ENCODE data around the gene NKX2-3.

Gene NKX2-3

DNA sequence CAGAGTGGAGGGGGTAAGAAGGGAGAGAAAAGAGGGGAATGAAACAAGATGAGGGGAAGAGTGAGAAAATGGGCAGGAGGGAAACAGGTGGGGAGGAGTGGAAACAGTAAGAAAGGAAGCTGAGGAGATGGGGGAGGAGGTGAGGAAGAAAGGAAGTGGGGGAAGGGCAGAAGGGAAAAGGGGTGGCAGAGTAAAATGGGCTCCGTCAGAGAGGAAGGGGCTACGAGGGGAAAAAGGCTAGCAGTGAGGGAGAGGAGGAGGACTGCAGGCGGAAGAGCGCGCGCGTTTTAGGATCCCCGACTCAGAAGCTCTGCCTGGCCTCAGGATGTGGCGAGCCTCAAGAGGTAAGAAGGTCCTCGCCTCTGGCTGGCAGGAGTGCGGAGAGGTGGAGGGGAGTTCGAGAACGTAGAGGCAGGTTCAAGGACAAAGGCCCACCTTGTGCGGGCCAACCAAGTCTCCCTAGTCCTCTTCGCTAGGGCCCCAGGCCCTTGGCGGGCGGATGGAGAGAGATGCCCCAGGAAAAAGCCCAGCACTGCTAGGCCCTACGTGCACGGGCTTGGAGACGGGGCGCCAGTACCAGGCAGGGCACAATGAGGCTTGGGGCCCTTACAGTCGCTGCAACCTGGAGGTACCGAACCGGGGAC lies 5.8 kb upstream of the NKX2-3 start:
- no peak for DNase-seq

DNA sequence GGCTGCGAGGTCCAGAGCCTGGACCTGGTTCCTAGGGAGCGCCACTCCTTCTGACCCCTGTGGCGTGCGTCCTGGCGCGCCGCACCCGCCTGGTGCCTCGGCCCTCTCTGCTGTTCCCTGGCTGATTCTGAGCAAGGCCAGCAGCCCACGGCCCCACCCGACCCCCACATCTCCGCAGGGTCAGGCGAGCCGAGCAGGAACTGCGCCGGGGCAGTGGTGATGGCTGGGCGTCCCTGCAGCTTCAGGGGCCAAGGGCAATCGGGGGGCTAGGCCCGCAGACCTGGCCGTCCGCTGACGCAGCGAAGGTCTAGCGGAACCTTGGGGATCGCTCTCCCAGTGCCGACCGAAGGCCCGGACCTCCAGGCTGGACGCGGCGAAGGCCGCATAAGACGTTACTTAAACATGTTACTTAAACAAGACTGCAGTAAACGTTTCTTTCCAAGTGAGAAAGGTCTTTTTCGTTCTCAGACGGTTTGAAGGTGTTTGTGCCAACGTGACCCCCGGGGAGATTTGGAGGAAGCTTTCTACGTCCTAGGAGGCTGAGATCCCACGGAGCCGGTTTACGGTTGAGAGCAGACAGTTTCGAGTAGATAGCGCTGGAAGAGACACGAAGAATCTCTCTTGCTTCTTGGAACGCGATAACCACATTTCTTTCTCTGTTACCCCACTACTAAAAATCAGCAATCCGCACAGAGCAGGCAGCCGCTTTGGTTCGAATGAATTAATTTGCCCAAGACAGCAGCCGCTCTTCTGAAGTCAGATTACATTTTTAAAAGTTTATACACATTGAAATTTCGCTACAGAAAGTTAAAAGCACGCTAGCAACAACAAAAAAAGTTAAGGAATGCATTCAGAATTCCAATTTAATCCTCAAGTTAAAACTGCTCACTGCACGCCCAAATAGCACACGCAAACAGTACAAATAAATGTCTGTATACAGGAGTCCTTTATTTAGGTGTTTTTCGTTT lies 4.9 kb upstream of the NKX2-3 start:
- no peak for DNase-seq

DNA sequence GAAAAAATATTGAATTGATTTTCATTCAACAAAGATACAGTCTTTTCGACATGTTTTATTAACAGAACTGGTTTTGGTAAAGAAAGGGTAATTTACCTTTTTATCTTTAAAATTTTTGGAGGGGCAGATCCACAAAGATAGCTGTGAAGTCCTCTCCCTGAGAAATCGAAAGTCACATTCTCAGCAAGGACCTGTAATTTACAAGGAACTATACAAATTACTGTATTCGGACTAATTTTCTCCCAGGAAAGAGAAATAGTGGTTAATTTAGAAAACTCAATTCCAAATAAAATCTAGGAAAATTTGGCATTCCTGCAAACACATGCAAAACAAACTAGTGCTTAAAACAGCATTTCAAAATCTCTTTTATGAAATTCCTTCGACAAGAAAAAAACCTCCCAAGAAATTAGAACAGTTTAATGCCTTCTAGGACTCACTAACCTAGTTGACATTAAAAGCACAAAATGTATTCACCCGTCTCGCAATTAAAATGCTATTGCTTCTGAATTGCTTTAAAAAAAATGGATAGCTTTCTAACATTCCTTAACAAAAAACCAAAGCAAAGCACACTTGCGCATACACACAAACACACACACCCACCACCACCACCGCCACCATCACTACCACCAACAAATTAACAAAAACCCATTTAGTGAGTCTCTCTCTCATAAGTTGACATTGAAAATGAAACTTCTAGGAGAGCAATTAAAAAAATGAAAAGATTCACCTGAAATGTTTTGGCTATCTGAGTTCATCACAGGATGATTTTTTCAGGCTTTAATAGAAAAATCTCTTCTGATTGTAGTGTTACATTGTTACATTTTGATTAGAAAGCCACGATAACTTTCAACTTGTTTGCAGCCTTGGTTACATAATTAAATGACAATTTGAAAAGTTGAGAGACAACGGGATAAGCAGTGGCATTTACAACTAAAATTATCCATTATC lies 4.0 kb upstream of the NKX2-3 start:
- no peak for DNase-seq

DNA sequence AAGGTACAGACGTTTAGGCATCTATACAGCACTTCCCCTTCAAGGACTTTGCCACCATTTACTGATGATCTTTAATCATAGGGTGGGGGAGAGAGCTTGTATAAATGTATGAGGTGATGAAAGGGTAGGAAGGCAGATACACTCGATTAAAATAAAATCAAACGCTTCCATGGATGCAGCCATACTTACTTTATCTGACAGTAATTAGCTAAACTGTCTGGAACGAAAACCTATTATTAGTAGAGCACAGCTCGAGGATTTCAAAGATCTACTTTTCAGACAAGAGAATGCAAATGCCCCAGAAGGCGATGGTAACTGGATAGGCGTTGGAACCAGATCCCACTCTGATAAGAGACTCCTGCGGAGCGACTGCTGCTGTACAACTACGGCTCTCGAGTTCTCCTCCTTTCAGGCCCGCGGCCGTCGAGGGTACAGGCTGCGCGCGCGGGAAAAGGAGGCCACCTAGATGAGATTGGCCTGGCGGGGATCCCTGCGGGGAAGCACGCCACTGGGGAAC lies 3.1 kb upstream of the NKX2-3 start:
- DNase-seq = no peak

DNA sequence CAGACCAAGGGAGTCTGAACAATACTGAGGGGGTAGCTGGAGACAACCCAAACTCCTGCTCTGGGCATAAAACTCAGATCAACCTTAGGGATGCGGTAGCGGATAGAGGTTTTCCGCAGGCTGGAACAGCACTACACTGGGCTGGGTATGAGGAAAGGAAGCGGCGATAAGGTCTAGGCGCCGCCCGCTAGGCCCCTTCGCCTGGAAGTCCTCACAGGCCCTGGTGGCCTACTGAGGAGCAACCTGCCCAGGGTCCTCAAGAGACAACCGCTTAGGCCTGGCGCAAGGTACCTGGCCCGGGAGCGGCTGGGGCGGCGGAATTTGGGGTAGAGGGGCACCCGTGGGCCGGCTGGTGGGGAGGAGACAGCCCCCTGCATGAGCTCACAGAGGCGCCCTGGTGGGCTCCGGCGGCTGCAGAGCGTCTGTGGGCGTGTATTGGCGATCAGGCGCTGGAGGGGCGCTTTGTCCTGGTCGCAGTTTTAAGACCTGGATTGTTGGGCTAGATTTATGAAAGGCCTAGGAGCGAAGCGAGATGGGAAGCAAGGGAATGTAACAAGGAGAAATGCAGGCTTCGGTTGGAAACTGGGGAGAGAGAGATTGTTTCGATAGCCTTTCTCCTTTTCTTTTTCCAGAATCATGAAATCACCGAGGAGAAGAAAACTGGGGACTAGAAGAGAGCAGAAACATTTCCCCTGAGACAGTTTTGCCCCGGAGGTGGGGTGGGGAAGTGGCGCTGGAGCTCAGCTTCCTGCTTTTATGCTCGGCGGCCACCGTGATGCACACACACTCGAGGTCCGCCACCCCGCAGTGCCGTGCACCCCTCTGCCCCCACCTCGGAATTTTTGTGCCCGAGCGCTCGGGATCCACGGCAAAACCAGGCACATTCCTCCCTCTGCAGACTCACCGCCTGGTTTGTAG lies 2.4 kb upstream of the NKX2-3 start:
- no peak for DNase-seq

DNA sequence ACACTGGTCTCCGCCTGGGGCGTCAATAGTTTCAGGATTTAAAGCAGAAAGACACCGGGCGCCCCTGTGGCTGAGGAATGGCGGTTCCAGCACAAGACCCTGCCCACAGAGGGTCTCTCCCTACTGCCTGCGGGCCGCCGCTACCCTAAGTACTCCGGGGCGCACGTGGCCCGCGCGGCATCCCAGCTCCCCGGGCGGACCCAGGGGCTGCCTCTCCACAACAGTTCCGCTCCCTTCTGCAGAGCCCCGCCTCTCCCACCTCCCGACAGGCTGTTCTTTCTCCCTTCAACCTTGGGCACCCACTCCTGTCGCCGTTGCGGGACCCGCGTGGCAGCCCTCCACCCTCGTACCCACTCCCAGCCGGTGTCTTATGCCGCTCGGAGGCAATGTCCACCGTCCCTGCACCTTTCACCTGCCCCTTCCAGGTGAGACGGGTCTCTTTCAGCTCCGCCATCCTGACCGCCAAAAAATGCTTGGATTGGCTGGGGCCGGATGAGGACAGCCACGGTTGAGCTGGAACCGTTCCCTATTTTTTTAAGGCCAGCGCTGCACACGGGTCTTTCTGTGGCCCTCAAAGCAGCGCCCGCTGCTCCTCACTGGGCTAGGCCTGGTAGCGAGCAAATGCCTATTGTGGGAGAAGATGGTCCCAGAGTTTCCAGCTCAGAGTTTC lies 1.6 kb upstream of the NKX2-3 start:
- no peak for DNase-seq

DNA sequence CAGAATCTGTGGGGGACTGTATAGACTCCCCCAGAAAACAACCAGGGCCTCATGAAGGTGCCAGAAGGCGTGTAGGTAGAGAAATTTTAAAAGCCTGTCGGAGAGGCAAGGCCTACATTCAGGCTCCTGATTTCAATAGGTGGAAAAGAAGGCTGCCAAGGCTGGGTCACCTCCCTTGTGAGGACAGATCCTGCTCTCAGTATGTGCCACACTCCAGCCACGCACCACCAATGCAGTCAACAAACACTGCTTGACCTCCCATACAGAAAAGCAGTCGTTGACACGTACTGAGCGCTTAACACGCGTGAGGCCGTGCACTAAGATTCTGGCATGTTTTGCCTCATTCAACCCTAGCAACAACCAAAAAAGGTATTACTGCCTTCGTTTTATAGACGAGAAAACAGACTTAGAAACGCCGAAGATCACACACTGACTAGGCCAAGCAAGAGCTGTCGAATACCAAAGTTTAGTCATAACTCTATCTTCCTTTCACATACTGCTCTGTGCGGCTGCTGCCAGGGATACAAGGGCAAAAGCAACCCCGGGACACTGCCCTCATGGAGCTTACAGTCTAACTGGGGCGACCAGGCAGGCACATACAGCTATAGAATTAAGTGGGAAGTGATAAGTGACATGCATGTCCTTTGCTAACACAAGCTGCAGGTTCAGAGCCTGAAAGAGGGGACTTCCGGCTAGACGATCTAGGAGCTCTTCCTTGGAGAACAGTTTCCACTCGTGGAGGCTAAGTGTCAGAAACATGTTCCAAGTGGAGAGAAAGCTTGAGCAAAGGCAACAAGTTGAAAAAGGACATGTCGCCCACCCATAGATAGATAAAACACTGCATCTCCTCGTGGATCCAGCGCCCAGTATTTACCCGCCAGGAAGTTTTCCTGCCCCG lies 797 bp upstream of the NKX2-3 start:
- no peak for DNase-seq

DNA sequence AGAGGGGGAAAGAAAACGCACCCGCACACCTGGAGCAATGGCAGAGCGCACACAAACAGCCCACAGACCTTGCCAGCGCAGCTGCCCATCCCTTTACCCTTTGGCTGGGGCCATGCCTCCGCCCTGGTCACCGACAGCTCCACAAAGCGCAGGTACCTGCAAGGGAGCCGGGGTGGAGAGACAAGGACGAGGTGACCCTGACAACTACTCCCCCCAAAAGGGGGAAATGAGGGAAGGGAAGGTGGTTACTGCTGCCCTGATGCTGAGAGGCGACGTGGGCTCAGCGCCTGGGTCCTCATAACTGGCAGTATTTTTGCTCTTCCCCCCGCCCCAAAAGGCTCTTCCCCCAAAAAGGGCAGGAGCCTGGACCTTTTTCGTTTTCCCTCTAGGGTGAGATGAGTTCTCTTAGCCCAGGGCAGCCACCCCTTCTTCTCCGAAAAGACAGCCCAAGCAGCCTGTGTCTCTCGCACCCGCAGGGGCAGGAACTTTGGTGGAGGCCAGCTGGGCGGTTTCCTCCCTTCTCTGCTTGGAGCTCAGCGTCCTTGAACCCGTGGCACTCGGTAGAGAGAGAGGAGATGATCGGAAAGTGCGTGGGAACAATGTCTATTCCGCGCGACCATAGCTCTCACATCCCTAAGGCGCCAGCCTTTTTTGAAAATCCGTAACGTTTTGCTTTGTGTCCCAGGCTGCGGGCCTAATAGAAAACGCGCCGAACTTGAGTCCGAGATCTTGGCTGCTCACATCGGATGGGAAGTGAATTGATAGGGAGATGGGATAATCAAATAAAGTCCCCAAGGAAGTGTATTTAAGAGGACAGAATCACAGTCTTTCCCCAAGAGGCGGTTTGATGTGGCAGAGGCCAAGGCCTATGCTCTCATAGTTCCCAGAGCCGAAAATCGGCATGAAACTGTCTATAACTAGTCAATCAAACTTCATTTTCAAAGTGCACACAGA lies 1.0 kb downstream of the NKX2-3 start:
- DNase-seq = no peak

DNA sequence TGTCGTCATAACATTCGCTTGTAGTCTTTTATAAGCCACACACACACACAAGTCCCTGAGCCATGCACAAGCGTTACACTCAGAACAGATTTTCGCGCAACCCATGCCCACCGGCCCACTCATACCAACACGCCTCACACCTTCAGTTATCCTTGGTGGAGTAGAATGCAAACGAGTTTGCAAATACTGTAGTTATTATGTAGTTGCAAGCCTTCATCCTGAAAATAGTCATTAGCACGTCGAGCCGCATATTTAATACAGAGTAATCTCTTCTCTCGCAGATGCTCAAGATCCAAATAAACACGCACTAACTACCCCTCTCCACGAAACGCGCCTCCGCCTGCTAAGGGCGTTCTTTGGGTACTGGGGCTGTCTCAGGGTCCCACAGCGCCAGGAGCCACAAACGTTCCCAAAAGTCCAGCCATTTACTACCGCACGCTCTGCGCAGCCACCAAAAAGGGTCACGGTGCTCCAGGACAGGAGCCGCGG lies 1.8 kb downstream of the NKX2-3 start:
- no peak for DNase-seq

DNA sequence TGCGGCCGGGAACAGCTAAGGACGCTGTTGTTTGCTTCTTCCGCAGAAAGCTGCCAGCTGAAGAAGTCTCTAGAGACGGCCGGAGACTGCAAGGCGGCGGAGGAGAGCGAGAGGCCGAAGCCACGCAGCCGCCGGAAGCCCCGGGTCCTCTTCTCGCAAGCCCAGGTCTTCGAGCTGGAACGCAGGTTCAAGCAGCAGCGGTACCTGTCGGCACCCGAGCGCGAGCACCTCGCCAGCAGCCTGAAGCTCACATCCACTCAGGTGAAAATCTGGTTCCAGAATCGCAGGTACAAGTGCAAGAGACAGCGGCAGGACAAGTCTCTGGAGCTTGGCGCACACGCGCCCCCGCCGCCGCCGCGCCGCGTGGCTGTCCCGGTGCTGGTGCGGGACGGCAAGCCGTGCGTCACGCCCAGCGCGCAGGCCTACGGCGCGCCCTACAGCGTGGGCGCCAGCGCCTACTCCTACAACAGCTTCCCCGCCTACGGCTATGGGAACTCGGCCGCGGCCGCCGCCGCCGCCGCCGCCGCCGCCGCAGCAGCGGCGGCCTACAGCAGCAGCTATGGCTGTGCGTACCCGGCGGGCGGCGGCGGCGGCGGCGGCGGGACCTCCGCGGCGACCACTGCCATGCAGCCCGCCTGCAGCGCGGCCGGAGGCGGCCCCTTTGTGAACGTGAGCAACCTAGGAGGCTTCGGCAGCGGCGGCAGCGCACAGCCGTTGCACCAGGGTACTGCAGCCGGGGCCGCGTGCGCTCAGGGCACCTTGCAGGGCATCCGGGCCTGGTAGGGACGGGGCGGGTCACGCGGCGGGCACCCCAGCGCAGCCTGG lies 2.4 kb downstream of the NKX2-3 start:
- DNase-seq = peak; percentile 34

DNA sequence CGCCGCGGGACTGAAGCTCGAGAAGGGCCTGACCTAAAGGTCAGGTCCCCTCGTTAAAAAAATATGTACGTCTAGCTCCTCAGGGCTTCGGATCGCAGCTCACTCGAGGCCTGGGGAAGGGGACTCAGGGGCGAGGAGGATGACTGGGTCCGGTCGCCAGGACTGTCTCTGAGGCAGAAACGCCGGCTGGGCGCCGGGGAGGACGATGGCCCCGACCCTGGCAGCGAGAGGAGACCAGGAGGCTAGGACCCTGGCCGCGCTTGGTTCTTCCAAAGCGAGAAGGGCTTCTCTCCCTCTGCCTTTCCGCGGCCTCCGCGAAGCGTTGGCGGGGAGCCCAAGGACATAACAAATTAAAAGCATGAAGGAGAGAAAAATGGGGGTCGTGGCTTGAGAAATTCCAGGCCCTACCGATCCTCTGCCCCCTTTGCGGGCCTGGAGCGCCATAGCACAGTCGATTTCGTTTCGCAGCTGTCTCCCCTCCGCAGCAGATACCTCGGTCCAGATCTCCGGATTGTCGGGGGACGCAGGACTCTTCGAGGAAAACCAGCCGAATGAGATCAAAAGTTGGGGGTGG lies 3.1 kb downstream of the NKX2-3 start:
- no peak for DNase-seq

DNA sequence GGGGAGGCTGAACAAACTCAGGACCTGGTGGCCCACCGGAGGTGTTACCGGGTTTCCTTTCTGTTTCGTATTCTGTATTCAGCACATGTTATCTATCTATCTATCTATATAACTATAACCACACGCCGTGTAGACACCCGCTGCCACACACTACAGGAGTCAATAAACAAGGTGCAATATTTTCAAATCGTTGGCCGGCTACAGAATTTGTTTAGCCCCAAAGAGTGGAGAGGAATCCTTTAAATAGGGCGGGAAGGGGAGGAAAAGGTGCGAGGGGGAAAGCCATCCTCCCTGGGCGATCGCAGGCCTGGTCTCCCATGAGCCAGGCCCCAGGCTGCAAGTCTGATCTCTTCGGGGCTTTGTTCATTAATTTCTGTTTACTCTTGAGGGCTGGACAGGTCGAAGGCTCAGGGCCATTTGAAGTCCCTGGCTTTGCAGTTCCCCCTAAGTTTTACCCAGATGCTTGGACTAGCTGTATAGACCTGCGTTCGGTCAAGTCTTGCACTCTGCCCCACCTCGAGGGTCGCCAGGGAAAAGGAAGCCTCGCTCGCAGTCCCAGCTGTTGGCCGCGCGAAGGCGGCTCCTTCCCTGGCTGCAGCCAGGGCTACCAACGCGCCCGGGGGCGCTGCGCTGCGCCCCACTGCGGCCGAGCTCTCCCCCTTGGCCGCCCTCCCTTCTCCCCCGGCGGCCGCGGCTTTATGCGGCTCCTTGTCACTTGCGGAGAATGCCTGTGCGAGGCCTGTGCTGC lies 3.8 kb downstream of the NKX2-3 start:
- no peak for DNase-seq

DNA sequence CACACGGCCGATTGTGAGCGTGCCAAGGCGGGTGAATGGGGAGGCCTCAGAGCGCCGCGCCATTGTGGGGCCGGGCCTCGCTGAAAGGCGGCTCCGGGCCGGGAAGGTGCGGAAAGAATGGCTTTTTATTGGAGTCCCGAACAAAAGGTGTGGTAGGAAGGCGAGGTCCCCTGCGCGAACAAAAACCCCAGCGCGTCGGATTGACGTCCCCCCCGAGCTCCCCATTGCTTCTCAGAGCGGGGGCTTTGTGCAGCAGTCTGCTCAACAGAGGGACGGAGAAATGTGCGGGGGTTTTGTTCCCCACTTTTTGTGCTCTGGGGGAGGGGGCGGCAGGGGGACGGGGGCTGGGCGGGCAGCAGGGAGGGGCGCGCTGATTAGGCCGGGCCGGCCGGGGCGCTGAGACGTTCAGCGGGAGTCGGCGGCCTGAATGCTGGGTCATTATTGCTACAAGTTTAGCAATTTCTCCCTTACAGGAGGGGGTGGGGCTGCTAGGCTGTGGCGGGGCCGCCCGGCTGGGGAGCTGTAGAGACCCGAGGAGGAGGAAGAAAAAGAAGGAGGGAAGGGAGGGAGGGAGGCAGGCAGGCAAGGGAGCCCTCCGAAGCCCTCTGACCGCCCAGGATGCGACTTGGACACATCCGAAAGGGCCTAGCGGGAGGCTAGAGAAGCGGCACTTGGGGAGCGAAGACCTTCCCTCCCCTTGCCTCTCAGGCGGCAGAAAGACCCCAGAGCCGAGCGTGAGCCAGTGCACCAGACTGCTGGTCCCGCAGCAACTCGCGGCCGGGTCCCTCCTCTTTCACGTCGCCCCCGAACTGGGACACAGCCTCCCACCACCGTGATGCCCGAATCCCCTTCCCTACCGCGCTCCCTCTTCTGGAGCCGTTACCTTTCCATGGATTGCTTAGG lies 4.6 kb downstream of the NKX2-3 start:
- peak; percentile 28 for DNase-seq

DNA sequence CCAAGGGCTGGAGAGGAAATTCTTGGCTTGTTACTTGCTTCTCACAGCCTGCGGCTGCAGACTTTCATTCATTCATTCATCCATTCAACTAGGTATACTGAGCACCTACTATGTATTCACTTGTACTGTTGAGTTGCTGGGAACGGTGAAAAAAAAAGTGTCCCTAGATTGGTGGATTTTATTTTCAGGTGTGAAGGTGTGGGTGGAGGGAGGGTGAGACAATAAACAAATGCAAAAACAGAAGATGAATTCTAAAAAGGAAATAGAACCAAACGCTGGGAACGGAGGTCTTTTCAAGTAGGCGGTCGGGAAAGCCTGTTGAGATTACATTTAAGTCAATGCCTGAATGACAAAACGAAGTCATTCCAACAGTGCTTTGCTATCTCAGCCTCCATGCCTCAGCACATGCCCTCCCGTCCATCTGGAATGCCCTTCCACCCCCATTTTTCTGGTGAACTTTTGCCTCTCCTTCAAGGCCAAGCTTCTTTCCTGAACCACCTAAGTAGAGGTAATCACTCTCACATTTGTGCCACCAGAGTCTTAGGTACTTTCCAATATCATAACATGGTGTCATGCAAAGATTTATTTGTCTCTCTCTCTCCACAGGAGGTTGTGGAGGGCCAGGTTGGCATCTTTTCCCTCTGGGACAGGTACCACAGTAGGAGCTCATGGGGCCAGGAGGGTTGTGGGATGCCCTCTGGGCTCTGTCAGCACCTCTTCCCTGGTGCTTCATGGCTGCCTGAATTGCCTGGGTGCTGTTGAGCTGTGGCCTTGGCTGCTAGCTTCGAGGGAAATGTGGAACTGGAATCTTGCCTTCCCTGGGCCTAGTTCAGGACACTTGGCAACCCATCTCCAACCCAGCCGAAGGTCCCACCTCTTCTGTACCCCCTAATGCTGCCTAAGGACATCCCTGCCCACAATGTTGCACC lies 5.5 kb downstream of the NKX2-3 start:
- no peak for DNase-seq
